Effector CD8-positive, alpha-beta T cell (primary cell): ENCODE results near the gene TNNI3K.

Experiments used
- DNase-seq: peaks from one replicate; lab custom pipeline; 2025; lab: John Stamatoyannopoulos, UW

The TNNI3K gene

GRCh38 chr1:74502858-74503257 is 267.7 kb downstream of the TNNI3K start:
- DNase-seq, result no peak

GRCh38 chr1:74504125-74504932 is 269.1 kb downstream of the TNNI3K start:
- no peak for DNase-seq

GRCh38 chr1:74504933-74505512 is 269.8 kb downstream of the TNNI3K start:
- no peak for DNase-seq

- no peak for DNase-seq
Observed at GRCh38 chr1:74505928-74506710, 270.9 kb downstream of the TNNI3K start.

GRCh38 chr1:74508449-74508848 is 273.3 kb downstream of the TNNI3K start:
- no peak for DNase-seq

GRCh38 chr1:74512170-74512915 is 277.2 kb downstream of the TNNI3K start, which contains the start of gene LRRC53:
Gene LRRC53, minus strand, starts transcription at chr1:74512611. Its CDS starts 29,262 bp downstream, at chr1:74483349.
- no peak for DNase-seq

- no peak for DNase-seq
Observed at GRCh38 chr1:74513411-74514300, 278.5 kb downstream of the TNNI3K start.

- DNase-seq, result no peak
Observed at GRCh38 chr1:74517599-74518051, 282.4 kb downstream of the TNNI3K start.

GRCh38 chr1:74522148-74522547 is 287.0 kb downstream of the TNNI3K start:
- no peak for DNase-seq

- DNase-seq, result no peak
Observed at GRCh38 chr1:74523873-74524480, 288.8 kb downstream of the TNNI3K start.

- no peak for DNase-seq
Observed at GRCh38 chr1:74526708-74527107, 291.5 kb downstream of the TNNI3K start.

GRCh38 chr1:74528123-74528522 is 292.9 kb downstream of the TNNI3K start:
- no peak for DNase-seq

- no peak for DNase-seq
Observed at GRCh38 chr1:74530892-74531291, 295.7 kb downstream of the TNNI3K start.

- no peak for DNase-seq
Observed at GRCh38 chr1:74531796-74532195, 296.6 kb downstream of the TNNI3K start.

GRCh38 chr1:74534241-74534640 is 299.1 kb downstream of the TNNI3K start:
- no peak for DNase-seq

- DNase-seq, result no peak
Observed at GRCh38 chr1:74545821-74546220, 310.6 kb downstream of the TNNI3K start.

GRCh38 chr1:74548961-74549750 is 314.0 kb downstream of the TNNI3K start:
- DNase-seq, result no peak

- DNase-seq, result no peak
Observed at GRCh38 chr1:74549932-74550331, 314.7 kb downstream of the TNNI3K start.

GRCh38 chr1:74570797-74571492 is 335.8 kb downstream of the TNNI3K start:
- DNase-seq, result no peak
